SH-SY5Y (cell line): ENCODE results near the gene ACADSB.

Experiments used
- GATA2 ChIP-seq: IDR thresholded peaks from 2 replicates; pipeline ENCODE4 v1.6.1; 2011; ENCODE audit warnings: mild to moderate bottlenecking, low read depth, low read length
- GATA3 ChIP-seq: IDR thresholded peaks from 2 replicates; pipeline ENCODE4 v1.6.1; 2011; ENCODE audit warnings: low read depth, mild to moderate bottlenecking, low read length, moderate library complexity

- TF ChIP-seq GATA2 (no peak), GATA3 (no peak)
Observed at GRCh38 chr10:123087786-123088185, 79.0 kb downstream of the ACADSB start.
